H1 (cell line): ENCODE data around the gene SASH3. TPM values are rescaled to one million over a fixed set of nuclear protein-coding genes. Genes with fewer than 3 reads are reported as not detected.

Experiments
- CTCF ChIA-PET: fragments of 300-600 bp; sonication (Branson Sonifier 250); formaldehyde crosslinking; loops from one replicate; lab custom pipeline; 2021; ENCODE audit not compliant: partially characterized antibody; lab: Charles Lee
- POLR2A ChIA-PET: fragments of 300-600 bp; sonication (Branson Sonifier 250); formaldehyde crosslinking; loops from one replicate; lab custom pipeline; 2021; ENCODE audit warnings: inconsistent platforms; ENCODE audit not compliant: partially characterized antibody; lab: Charles Lee
- DNase-seq, 2 experiments: peaks; one replicate each; pipeline versions ENCODE4 v3.0.0 to v3.0.0-alpha.2; 2010 to 2022; ENCODE audit warnings: low spot score in 2 of 2, low read depth in 1 of 2, mixed read lengths in 1 of 2
- FAIRE-seq: peaks from 2 replicates; lab custom pipeline; 2011; peaks lifted over from hg19 to GRCh38; lab: Jason Lieb, UNC
- H2AFZ ChIP-seq: 2 replicates; pipeline ENCODE4 v1.8.1; 2012; ENCODE audit warnings: low read length, inconsistent platforms
- H2AK5ac ChIP-seq: 2 replicates; pipeline ENCODE4 v1.6.1; 2013; ENCODE audit warnings: low read depth, low read length
- H2BK120ac ChIP-seq: replicated peaks from 2 replicates; pipeline ENCODE3; 2013; ENCODE audit warnings: low read depth, low read length, inconsistent platforms
- H2BK12ac ChIP-seq: 2 replicates; pipeline ENCODE4 v1.6.1; 2013; ENCODE audit warnings: low read depth, low read length
- H2BK15ac ChIP-seq: 2 replicates; pipeline ENCODE4 v1.6.1; 2013; ENCODE audit warnings: low read length
- H2BK20ac ChIP-seq: 2 replicates; pipeline ENCODE4 v1.6.1; 2013; ENCODE audit warnings: low read length
- H2BK5ac ChIP-seq: 2 replicates; pipeline ENCODE4 v1.6.1; 2013; ENCODE audit warnings: low read depth, low read length
- H3K14ac ChIP-seq: 2 replicates; pipeline ENCODE4 v1.6.1; 2013; ENCODE audit warnings: inconsistent platforms; ENCODE audit not compliant: insufficient read length
- H3K18ac ChIP-seq: 2 replicates; pipeline ENCODE4 v1.6.1; 2013; ENCODE audit warnings: low read length; ENCODE audit errors: extremely low read depth
- H3K23ac ChIP-seq: 2 replicates; pipeline ENCODE4 v1.6.1; 2013; ENCODE audit warnings: inconsistent platforms; ENCODE audit not compliant: insufficient read length
- H3K23me2 ChIP-seq: 2 replicates; pipeline ENCODE4 v1.6.1; 2013; ENCODE audit warnings: low read depth, low read length
- H3K27ac ChIP-seq: 2 replicates; pipeline ENCODE4 v1.6.1; 2011; ENCODE audit warnings: low read depth, low read length, inconsistent platforms
- H3K27me3 ChIP-seq, 4 experiments: replicated peaks in 1 of 4; 1 replicate in 1 of 4; 2 replicates in 3 of 4; pipeline versions ENCODE4 v1.6.1 to v1.8.1; 2011 to 2013; ENCODE audit warnings: low read length in 3 of 4, mild to moderate bottlenecking in 3 of 4, inconsistent platforms in 2 of 4, mixed read lengths in 2 of 4, moderate library complexity in 1 of 4; ENCODE audit not compliant: control insufficient read depth in 3 of 4, insufficient read depth in 3 of 4; ENCODE audit errors: extremely low read depth in 1 of 4
- H3K36me3 ChIP-seq, 4 experiments: 2 replicates each; pipeline versions ENCODE4 v1.6.1 to v1.8.1; 2011 to 2013; ENCODE audit warnings: mild to moderate bottlenecking in 4 of 4, low read length in 3 of 4, moderate library complexity in 2 of 4, control low read depth in 1 of 4, inconsistent platforms in 1 of 4; ENCODE audit not compliant: insufficient read depth in 4 of 4, control insufficient read depth in 2 of 4
- H3K4ac ChIP-seq: replicated peaks from 2 replicates; pipeline ENCODE3; 2013; ENCODE audit warnings: low read length, low read depth, mixed read lengths, inconsistent platforms; ENCODE audit not compliant: insufficient read length
- H3K4me1 ChIP-seq, 4 experiments: replicated peaks in 1 of 4; 1 replicate in 1 of 4; 2 replicates in 3 of 4; pipeline versions ENCODE4 v1.6.1 to v1.8.1; 2011 to 2013; ENCODE audit warnings: low read length in 3 of 4, inconsistent platforms in 2 of 4, mixed read lengths in 1 of 4; ENCODE audit not compliant: insufficient read depth in 4 of 4, control insufficient read depth in 3 of 4
- H3K4me2 ChIP-seq, 2 experiments: 2 replicates each; pipeline versions ENCODE4 v1.6.1 to v1.8.1; 2011 to 2013; ENCODE audit warnings: low read depth in 2 of 2, low read length in 2 of 2, control low read depth in 1 of 2, inconsistent platforms in 1 of 2, mild to moderate bottlenecking in 1 of 2; ENCODE audit not compliant: insufficient read depth in 1 of 2
- H3K4me3 ChIP-seq, 4 experiments: fragments of 200-600, 300-600 bp in 1 of 4; sonication (generic), shearing (Covaris generic), sonication (Bioruptor Twin) in 1 of 4; 2 replicates each; pipeline versions ENCODE4 v1.5.1 to v1.8.1; 2011 to 2016; ENCODE audit warnings: low read length in 4 of 4, low read depth in 3 of 4, control low read depth in 2 of 4, inconsistent platforms in 2 of 4, mild to moderate bottlenecking in 2 of 4, mixed read lengths in 1 of 4, moderate library complexity in 1 of 4; ENCODE audit not compliant: insufficient read depth in 2 of 4; ENCODE audit errors: extremely low read depth in 1 of 4
- H3K56ac ChIP-seq: replicated peaks from 2 replicates; pipeline ENCODE3; 2013; ENCODE audit warnings: low read depth, mild to moderate bottlenecking, mixed read lengths, low read length, inconsistent platforms; ENCODE audit not compliant: insufficient read length
- H3K79me1 ChIP-seq: 2 replicates; pipeline ENCODE4 v1.6.1; 2013; ENCODE audit warnings: low read depth, low read length, control low read depth
- H3K79me2 ChIP-seq, 2 experiments: 2 replicates each; pipeline versions ENCODE4 v1.6.1 to v1.8.1; 2012 to 2013; ENCODE audit warnings: low read length in 2 of 2, mild to moderate bottlenecking in 2 of 2, inconsistent platforms in 1 of 2; ENCODE audit not compliant: insufficient read depth in 2 of 2, control insufficient read depth in 1 of 2
- H3K9ac ChIP-seq, 4 experiments: replicated peaks in 1 of 4; 1 replicate in 1 of 4; 2 replicates in 3 of 4; pipeline versions ENCODE4 v1.6.1 to v1.8.1; 2011 to 2013; ENCODE audit warnings: low read depth in 3 of 4, low read length in 3 of 4, control low read depth in 2 of 4, mild to moderate bottlenecking in 2 of 4, moderate library complexity in 2 of 4, inconsistent platforms in 1 of 4; ENCODE audit errors: extremely low read depth in 1 of 4
- H3K9me3 ChIP-seq, 2 experiments: 2 replicates each; pipeline versions ENCODE4 v1.6.1 to v1.8.1; 2012 to 2013; ENCODE audit warnings: mild to moderate bottlenecking in 2 of 2, moderate library complexity in 2 of 2, control low read depth in 1 of 2, inconsistent platforms in 1 of 2, low read depth in 1 of 2, low read length in 1 of 2, mixed read lengths in 1 of 2; ENCODE audit not compliant: insufficient read depth in 2 of 2
- H4K20me1 ChIP-seq, 2 experiments: replicated peaks in 1 of 2; 2 replicates each; pipeline versions ENCODE3 to v1.8.1; 2011 to 2013; ENCODE audit warnings: inconsistent platforms in 2 of 2, low read length in 2 of 2, mild to moderate bottlenecking in 1 of 2; ENCODE audit not compliant: insufficient read depth in 2 of 2, control insufficient read depth in 1 of 2
- H4K5ac ChIP-seq: 2 replicates; pipeline ENCODE4 v1.6.1; 2013; ENCODE audit warnings: low read length, low read depth, mixed read lengths, inconsistent platforms; ENCODE audit not compliant: insufficient read length
- H4K8ac ChIP-seq: 2 replicates; pipeline ENCODE4 v1.8.0; 2013; ENCODE audit warnings: mild to moderate bottlenecking, moderate library complexity, low read length, inconsistent platforms; ENCODE audit not compliant: insufficient read depth; ENCODE audit errors: extremely low read depth
- H4K91ac ChIP-seq: replicated peaks from 2 replicates; pipeline ENCODE3; 2013; ENCODE audit warnings: low read length, mixed read lengths, inconsistent platforms; ENCODE audit not compliant: insufficient read length
- BRCA1 ChIP-seq: IDR thresholded peaks from 2 replicates; pipeline ENCODE4 v1.6.1; 2012; ENCODE audit warnings: low read depth, low read length, improper control_type of control experiment
- CBX8 ChIP-seq: fragments of 300-800, 300-1000 bp; sonication (generic); IDR thresholded peaks from 2 replicates; pipeline ENCODE4 v1.7.1; 2016; ENCODE audit warnings: low read depth, low read length, borderline replicate concordance
- CHD2 ChIP-seq: IDR thresholded peaks from 2 replicates; pipeline ENCODE4 v1.6.1; 2012; ENCODE audit warnings: low read length, improper control_type of control experiment
- EZH2 ChIP-seq: fragments of 200-600 bp; sonication (generic); IDR thresholded peaks from 2 replicates; pipeline ENCODE4 v1.7.1; 2012; ENCODE audit warnings: low read depth, mild to moderate bottlenecking, moderate library complexity, low read length, inconsistent platforms; ENCODE audit not compliant: severe bottlenecking
- FOSL1 ChIP-seq: IDR thresholded peaks from 2 replicates; pipeline ENCODE4 v1.6.1; 2011; ENCODE audit warnings: mild to moderate bottlenecking, low read depth, low read length, moderate library complexity; ENCODE audit not compliant: insufficient read depth
- KDM5A ChIP-seq: fragments of 200-600 bp; IDR thresholded peaks from 2 replicates; pipeline ENCODE4 v1.7.1; 2012; ENCODE audit warnings: mild to moderate bottlenecking, low read length, inconsistent platforms, mixed read lengths
- RFX5 ChIP-seq: IDR thresholded peaks from 2 replicates; pipeline ENCODE4 v1.6.1; 2011; ENCODE audit warnings: low read depth, low read length, improper control_type of control experiment, borderline replicate concordance
- SP4 ChIP-seq: IDR thresholded peaks from 2 replicates; pipeline ENCODE4 v1.6.1; 2012; ENCODE audit warnings: low read length, inconsistent platforms
- SRF ChIP-seq: IDR thresholded peaks from 2 replicates; pipeline ENCODE4 v1.6.1; 2011; ENCODE audit warnings: mild to moderate bottlenecking, low read depth, low read length, moderate library complexity
- TBP ChIP-seq: IDR thresholded peaks from 2 replicates; pipeline ENCODE4 v1.6.1; 2011; ENCODE audit warnings: low read depth, low read length, improper control_type of control experiment
- TCF12 ChIP-seq: IDR thresholded peaks from 2 replicates; pipeline ENCODE4 v1.6.1; 2011; ENCODE audit warnings: low read depth, mild to moderate bottlenecking, low read length
- WGBS, 2 experiments: shearing (Covaris generic) in 1 of 2; methylation state at CpG; one replicate each; pipeline versions ENCODE4 v1.1.6 to v1.1.7; 2013 to 2015; ENCODE audit warnings: low lambda C conversion rate in 2 of 2, mixed read lengths in 2 of 2, inconsistent platforms in 1 of 2, low coverage in 1 of 2, missing lambda C conversion rate in 1 of 2; ENCODE audit not compliant: insufficient replicate concordance in 2 of 2, insufficient coverage in 1 of 2, insufficient read length in 1 of 2; ENCODE audit errors: extremely low coverage in 1 of 2, missing lambda C conversion rate in 1 of 2; 5-methylcytosine and 5-hydroxymethylcytosine counted together
- polyA plus RNA-seq, 7 experiments: library from polyadenylated mRNA; depleted of rRNA in 3 of 7; stranded (reverse) in 5 of 7; unstranded in 2 of 7; fragments of >200 nt in 5 of 7; fragments of 200-250 nt in 2 of 7; gene quantifications; 1 replicate in 5 of 7; 2 replicates in 1 of 7; 4 replicates in 1 of 7; pipeline versions ENCODE4 v1.2.1 to v1.2.3, GENCODE V29; 2011 to 2013; ENCODE audit warnings: missing spikeins in 2 of 7, mixed read lengths in 2 of 7
- total RNA-seq: library from RNA; stranded (reverse); fragmentation: NEBNext Ultra II Directional; extraction: Animal tissue kit (Norgen Biotek cat#: 25700); gene quantifications from 2 replicates; pipeline ENCODE4 v1.2.1, GENCODE V29; 2021
- TF ChIP-seq, protein P1 (sequence below): IDR thresholded peaks from 2 replicates; pipeline ENCODE4 v1.6.1; 2012; ENCODE audit warnings: low read length, inconsistent platforms

SASH3 gene
- total and polyA plus RNA-seq, 2 of the 8 experiments (the other 6 are each of a cell fraction or from before 2014, with no cell fraction given), result not detected

GRCh38 chrX:129781680-129782495, 2.1 kb downstream of the SASH3 start:
- CTCF ChIA-PET, result interaction anchor here (0.7 to 2.5 kb wide), 7 partner anchors 10 to 144 kb away, joined by 3 to 6 read pairs (median 4); no protein-coding TSS in a partner anchor
- H3K4ac ChIP-seq, result no peak overlapping the region
- FAIRE-seq, result no peak
- no peak for TF ChIP-seq CHD2
- TF ChIP-seq, protein P1, sequence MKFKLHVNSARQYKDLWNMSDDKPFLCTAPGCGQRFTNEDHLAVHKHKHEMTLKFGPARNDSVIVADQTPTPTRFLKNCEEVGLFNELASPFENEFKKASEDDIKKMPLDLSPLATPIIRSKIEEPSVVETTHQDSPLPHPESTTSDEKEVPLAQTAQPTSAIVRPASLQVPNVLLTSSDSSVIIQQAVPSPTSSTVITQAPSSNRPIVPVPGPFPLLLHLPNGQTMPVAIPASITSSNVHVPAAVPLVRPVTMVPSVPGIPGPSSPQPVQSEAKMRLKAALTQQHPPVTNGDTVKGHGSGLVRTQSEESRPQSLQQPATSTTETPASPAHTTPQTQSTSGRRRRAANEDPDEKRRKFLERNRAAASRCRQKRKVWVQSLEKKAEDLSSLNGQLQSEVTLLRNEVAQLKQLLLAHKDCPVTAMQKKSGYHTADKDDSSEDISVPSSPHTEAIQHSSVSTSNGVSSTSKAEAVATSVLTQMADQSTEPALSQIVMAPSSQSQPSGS, result no peak
- TF ChIP-seq CBX8, result no peak
- no peak for TF ChIP-seq FOSL1
- TF ChIP-seq SP4, result no peak
- no peak for TF ChIP-seq TCF12
- TF ChIP-seq SRF, result no peak
- TF ChIP-seq BRCA1, result no peak
- no peak for TF ChIP-seq KDM5A
- TF ChIP-seq TBP, result no peak
- no peak for TF ChIP-seq EZH2
- TF ChIP-seq RFX5, result no peak

More at GRCh38 chrX:129781680-129782495, 2.1 kb downstream of the SASH3 start:
- Histone ChIP-seq H3K27ac (no peak overlapping the region), H2AFZ (no peak overlapping the region), H3K9me3 (no peaks in the 10 kb centered on the region), H3K14ac (no peak overlapping the region), H4K20me1 (no peaks in the 10 kb centered on the region), H2BK15ac (no peak overlapping the region), H3K23ac (no peak overlapping the region), H3K23me2 (no peaks in the 10 kb centered on the region), H3K27me3 (no peaks in the 10 kb centered on the region), H3K4me2 (no peak overlapping the region), H3K4me1 (no peaks in the 10 kb centered on the region; a peak in 1 of 7 replicates), H3K79me1 (no peaks in the 10 kb centered on the region), H3K18ac (no peak overlapping the region), H2AK5ac (no peak overlapping the region), H2BK120ac (no peak overlapping the region), H3K9ac (no peak overlapping the region), H4K5ac (no peak overlapping the region), H4K8ac (no peak overlapping the region; the same call in 1 of the 2 replicates), H3K36me3 (no peaks in the 10 kb centered on the region), H2BK20ac (no peak overlapping the region), H4K91ac (no peak overlapping the region), H2BK5ac (no peak overlapping the region), H3K79me2 (no peaks in the 10 kb centered on the region), H3K56ac (no peak overlapping the region), H2BK12ac (no peak overlapping the region), H3K4me3 (no peak overlapping the region)
- POLR2A ChIA-PET, result no interaction called here
- WGBS, 2 experiments, result 84% methylated on average over 9 of the region's 10 CpGs; no CpG with 5 or more reads in 1 of the 2 experiments
- no peak for DNase-seq
